Embryonic facial prominence (tissue), 1 donor: ENCODE data around the gene PYCARD.
"Not testable (repeated sequence)": the region's sequence is repeated elsewhere in the genome, so short reads cannot be mapped to it uniquely, and the experiment has no call there.

Experiments
- DNase-seq: peaks from one replicate; pipeline ENCODE4 v3.0.0-alpha.2; 2016; ENCODE audit errors: extremely low spot score

PYCARD gene

DNA sequence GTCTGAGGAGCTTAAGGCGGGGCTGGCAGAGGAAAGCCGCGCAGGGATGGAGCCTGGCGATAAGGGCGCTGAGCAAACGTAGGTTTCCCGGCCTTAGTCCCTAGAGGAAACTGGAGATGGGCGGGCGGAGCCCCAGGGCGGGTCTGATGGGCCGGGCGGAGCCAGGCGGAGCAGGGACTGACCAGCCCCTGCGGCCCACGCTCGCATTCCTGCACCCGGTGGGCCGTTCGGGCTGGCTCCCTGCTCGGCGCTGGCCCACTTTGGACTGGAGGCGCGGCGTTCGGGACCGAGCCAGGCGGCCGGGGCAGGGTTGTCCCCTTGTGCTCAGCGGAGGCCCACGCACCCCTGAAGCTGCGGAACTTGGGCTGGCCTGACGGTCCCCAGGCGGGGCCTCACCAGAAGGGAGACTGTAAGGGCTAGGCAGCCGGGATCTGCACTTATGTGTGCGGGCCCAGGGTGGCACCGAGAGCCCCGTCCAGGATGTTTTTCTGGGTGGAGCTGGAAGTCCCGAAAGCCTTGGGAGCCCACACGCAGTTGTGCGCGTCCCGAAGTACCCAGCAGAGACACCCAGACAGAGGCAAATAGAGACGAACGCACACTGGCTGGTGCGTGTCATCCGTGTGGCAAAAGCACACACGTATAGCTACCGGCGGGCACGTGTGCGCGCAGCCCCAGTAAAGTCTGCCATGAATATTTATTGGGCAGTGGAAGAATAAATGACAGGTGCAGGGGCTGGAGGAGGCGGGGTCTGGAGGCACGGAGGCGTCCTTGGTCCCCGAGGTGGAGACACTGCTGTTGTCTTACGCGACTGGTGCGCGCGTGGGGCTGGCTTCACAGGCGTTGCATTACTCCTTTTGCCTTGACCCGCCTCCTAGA, 13.0 kb upstream of the PYCARD start:
- DNase-seq, result no peak

GRCh38 chr16:31214708-31215286, 12.2 kb upstream of the PYCARD start:
- DNase-seq, result no peak

DNA sequence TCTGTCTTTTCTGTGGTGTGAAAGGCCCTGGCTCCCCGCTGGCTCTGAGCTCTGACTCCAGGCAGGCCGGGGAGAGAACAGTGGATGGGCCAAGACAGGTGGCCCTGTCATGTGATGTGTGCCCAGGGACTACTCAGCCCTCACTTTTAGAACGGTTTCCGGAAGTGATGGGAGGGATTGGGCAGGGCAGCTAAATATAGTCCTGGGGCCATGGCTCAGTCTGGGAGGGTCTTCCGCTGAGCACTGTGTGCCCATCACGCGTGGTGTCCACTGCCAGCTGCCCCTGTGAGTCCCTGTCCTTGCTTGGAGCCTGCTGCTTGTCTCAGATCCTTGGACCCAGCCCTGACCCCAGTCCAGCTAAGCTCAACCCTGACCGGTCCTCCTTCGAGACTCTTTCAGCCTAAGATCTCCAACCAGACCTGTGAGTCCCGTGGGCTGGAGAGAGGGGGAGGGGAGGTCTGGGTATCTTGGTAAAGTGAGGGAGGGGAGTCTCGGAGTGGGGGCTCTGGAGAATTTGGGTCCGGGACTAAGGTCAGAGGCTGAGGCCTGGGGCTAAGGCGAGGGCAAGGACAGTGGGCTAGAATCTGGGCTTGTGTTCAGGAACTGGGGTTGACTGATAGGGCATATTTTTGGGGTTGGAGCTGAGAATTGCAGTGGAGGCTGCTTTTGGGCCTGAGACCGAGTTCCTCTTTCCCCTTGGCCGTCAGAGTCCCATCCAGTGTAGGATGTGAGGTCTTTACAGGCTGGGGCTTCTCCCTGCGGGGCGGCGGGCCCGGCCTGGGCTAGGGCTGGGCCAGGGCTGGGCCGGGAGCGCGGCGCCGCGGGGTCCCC, 11.5 kb upstream of the PYCARD start, which contains the start of gene TRIM72:
Gene TRIM72, plus strand, starts transcription at position 243 of the 831 bp plus-strand sequence. CDS start 620 bp downstream, outside the sequence.
- DNase-seq, result no peak

DNA sequence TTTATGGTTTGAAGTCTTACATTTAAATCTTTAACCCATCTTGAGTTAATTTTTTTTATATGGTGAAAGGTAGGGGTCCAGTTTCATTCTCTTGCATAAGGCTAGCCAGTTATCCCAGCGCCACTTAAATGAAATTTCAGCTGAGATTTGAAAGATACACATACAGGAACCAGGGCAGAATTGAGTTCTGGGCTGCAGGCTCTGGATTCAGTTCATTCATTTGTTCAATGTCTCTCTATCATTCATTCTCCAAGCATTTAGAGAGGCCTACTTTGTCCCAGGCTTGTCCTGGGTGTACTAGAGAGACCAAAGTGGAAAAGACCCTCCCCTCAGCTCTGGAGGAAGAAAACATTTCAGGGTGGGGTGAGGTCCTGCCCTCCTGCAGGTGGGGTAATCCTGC, 10.8 kb upstream of the PYCARD start:
- DNase-seq, result no peak

DNA sequence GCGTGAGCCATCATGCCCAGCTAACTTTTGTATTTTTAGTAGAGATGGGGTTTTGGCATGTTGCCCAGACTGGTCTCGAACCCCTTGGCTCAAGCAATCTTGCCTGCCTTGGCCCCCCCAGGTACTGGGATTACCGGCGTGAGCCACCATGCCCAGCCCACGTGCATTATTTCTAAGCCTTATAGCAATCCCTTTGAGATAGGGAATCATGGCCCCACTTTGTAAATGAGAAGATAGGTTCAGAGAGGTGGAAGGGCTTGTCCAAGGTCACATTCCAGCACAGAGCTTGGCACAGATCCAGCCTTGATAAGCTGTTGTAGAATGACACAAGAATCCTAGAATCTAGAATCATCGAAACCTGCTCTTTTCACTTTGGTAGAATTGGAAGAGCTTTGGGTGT, 4.2 kb upstream of the PYCARD start:
- DNase-seq, result no peak

DNA sequence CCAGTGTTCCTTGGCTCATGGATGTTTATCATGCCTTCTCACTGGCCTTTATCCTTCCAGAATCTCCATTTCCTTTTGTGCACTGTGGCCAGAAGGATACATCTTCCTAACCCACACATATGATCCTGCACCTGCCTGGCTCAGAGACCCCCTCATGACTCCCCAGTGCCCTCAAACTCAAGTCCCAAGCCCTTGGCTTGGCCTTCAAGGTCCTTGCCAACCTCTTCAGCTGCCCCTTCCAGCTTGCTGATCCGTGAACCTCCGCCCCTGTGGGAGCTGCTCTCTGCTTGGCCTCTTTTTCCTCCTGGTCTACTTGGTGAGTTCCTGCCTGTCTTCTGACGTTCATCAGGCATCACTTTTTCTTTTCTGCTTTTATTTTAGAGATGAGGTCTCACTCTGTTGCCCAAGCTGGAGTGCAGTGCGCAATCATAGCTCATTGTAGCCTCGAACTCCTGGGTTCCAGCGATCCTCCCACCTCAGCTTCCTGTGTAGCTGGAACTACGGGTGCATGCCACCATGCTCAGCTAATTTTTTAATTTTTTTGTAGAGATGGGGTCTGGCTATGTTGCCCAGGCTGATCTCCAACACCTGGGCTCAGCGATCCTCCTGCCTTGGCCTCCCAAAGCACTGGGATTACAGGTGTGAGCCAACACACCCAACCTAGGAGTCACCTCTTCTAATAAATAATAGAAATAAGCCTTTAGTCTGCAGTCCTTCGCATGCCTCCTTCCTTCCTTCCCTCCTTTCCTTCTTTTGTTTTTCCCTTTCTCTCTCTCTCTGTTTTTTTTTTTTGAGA, 2.5 kb upstream of the PYCARD start:
- no peak for DNase-seq

DNA sequence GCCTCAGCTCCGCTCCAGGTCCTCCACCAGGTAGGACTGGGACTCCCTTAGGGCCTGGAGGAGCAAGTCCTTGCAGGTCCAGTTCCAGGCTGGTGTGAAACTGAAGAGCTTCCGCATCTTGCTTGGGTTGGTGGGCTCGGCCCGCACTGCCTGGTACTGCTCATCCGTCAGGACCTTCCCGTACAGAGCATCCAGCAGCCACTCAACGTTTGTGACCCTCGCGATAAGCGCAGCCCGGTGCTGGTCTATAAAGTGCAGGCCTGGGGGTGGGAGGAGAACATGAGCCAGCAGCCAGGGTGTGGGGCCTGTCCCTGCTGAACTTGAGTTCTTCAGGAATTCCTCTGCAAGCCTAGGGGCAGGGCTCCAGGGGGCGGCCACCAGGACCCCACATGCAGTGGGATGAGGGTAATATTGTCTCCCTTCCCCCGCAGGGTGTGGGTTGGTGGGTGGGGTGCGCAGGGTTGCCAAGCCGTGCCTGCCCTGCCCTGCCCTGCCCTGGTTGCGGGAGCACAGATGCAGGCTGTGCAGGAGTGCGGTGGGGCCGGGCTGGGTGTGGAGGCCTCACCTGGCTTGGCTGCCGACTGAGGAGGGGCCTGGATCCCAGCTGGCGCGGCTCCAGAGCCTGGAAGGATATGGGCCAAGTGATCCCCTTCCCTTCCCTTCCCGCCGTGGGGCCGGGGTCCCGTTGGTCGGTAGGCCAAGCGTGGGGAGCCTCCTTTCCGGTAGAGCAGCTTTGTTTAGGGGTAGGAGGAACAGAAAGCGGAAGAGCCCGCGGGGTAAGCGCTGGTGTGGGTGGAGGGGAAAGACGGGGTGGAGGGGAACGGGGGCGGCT, 762 bp downstream of the PYCARD start:
- DNase-seq, result no peak

GRCh38 chr16:31200821-31201568, 1.6 kb downstream of the PYCARD start:
- no peak for DNase-seq

GRCh38 chr16:31200111-31200510, 2.4 kb downstream of the PYCARD start:
- not testable (repeated sequence) for DNase-seq

DNA sequence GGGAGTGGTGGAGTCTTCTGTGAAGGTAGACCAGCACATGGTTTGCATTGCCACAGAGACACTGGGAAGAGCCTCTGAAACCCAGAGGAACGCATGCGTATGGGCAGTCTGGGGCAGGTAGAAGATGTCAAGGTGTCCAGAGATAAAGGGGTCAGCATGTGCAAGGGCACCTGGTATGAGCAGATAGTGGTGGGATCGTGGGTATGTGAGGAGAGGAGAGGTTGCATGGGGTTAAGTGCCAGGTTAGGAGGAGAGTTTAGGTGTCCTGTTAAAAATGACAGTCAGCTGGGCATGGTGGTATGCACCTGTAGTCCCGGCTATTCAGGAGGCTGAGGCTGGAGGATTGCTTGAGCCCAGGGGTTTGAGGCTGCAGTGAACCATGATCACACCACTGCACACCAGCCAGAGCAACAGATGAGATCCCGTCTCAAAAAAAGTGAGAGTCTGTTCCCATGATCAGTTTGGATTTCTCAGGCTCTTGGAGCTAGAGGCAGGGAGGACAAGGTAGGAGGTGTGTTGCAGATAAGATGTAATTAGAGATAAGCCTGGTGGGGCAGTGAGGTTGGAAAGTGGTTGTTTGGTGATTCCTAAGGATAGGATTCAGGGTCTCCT, 3.0 kb downstream of the PYCARD start:
- no peak for DNase-seq

GRCh38 chr16:31198207-31198882, 4.2 kb downstream of the PYCARD start:
- DNase-seq, result no peak

- DNase-seq, result no peak
Observed at GRCh38 chr16:31196324-31197088, 6.1 kb downstream of the PYCARD start.

GRCh38 chr16:31195861-31196260, 6.7 kb downstream of the PYCARD start:
- not testable (repeated sequence) for DNase-seq

GRCh38 chr16:31194898-31195297, 7.7 kb downstream of the PYCARD start:
- DNase-seq, result no peak

DNA sequence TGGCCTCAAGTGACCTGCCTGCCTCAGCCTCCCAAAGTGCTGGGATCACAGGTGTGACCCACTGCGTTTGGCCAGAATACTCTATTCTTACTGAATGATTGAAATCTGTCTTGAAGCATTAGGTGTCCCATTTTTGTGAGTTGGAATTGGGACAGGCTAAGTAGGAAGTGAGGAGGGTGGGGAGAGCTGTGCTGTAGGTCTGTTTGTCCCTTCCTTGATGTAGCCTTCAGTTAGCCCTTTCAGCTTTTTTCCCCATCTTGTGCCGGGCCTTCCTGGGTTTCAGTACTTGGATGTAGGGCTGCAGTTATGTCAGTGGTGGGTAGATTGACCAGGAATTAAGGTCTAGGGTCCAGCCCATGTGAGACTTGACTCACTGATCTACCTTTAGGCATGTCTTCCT, 8.7 kb downstream of the PYCARD start:
- DNase-seq, result no peak

DNA sequence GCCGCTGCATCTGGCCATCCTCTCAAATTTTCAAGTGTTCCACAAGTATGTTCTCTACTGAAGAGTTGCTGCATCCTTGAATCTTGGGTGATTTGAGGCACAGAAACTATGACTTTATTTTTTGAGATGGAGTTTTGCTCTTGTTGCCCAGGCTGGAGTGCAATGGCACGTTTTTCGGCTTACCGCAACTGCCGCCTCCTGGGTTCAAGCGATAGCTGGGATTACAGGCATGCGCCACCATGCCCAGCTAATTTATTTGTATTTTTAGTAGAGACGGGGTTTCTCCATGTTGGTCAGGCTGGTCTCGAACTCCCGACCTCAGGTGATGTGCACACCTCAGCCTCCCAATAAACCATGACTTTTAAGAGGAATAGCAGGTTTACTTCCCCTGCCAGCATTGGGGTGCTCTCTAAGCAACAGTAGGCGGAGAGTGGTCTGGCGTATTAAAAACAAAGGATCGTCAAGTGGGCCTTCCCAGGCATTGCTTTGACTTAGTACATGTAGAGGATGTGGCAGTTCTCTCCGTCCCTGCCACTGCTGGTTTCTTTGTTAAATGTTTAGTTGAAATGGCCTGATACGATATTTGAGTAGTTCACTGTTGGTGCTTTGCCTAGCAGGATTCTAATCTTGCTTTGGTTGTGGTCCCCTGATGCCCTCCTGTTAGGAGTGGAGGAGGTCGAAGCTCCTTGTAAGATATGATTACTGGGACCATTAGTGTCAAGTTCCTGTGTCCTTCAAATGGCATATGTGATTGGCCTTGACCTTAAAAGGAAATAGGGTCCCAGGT, 9.5 kb downstream of the PYCARD start:
- no peak for DNase-seq

DNA sequence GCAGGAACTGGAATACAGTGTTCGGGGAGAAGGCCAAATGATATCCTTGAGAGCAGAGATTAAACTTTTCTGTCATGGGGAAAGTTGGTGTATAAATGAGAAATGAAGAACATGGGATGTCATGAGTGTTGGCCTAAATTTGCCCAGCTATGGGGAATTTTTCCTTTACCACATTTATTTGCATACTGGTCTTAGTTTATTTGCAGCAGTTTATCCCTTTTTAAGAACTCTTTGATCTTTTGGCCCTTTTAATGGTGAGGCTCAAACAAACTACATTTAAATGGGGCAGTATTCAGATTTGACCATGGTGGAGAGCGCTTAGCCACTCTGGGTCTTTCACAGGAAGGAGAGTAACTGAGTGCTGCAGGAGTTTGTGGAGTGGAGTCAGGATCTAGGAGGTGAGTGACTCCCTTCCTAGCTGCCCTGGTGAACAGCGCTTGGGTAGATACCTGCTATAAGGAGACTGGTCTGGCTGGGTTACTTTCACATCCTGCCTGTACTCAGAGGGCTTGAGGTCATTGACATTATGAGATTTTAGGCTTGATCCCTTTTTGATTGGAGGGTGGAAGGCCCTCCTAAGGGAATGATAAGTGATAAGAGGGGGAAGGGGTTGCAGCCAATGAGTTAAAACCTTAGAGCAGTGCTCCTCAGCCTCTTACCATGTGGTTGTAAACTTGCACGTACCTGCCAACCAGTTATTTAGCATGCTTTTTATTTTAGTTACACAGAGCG, 10.7 kb downstream of the PYCARD start:
- DNase-seq, result no peak
